PC-3 (cell line): ENCODE measurements around the gene BNIP2. TPM values are rescaled to one million over a fixed set of nuclear protein-coding genes. Genes with fewer than 3 reads are reported as not detected.

ENCODE experiments used
- ATAC-seq: fragments of 200-7000 bp; cut with Tn5 transposase; 2 replicates; pipeline ENCODE4 v1.9.1; 2020; ENCODE audit warnings: mild to moderate bottlenecking, moderate library complexity
- BruUV-seq: library from RNA; stranded (reverse); fragments of 400-500 nt; replicated peaks from 2 replicates; lab custom pipeline; 2021; lab: Mats Ljungman, UMichigan
- CTCF ChIA-PET: fragments of 300-600 bp; sonication (Branson Sonifier 250); formaldehyde crosslinking; loops from one replicate; lab custom pipeline; 2022; ENCODE audit warnings: antibody characterized with exemption; lab: Charles Lee
- POLR2A ChIA-PET: fragments of 300-600 bp; sonication (Branson Sonifier 250); formaldehyde crosslinking; loops from one replicate; lab custom pipeline; 2022; ENCODE audit warnings: antibody characterized with exemption; ENCODE audit not compliant: unreplicated experiment; lab: Charles Lee
- DNase-seq: peaks from one replicate; pipeline ENCODE4 v3.0.0-alpha.2; 2015
- H2AFZ ChIP-seq: fragments of 300-600 bp; sonication (generic); 2 replicates; pipeline ENCODE4 v1.6.0; 2016; ENCODE audit warnings: antibody characterized with exemption, low read length
- H3F3A ChIP-seq: fragments of 300-600 bp; sonication (generic); one replicate; pipeline ENCODE4 v1.6.0; 2017; ENCODE audit warnings: antibody characterized with exemption, low read length, control low read depth, mild to moderate bottlenecking; ENCODE audit not compliant: unreplicated experiment
- H3K27ac ChIP-seq: fragments of 300-600 bp; sonication (generic); 2 replicates; pipeline ENCODE4 v1.5.1; 2016; ENCODE audit warnings: mild to moderate bottlenecking, low read length
- H3K27me3 ChIP-seq: fragments of 300-600 bp; sonication (generic); 2 replicates; pipeline ENCODE4 v1.6.1; 2016; ENCODE audit warnings: low read length, mixed read lengths
- H3K36me3 ChIP-seq: fragments of 300-600 bp; sonication (generic); 2 replicates; pipeline ENCODE4 v1.6.1; 2016; ENCODE audit warnings: low read depth, mixed run types, low read length, mixed read lengths
- H3K4me1 ChIP-seq: fragments of 300-600 bp; sonication (generic); 2 replicates; pipeline ENCODE4 v1.5.1; 2016; ENCODE audit warnings: low read length; ENCODE audit not compliant: insufficient read depth
- H3K4me2 ChIP-seq: fragments of 300-600 bp; sonication (generic); 2 replicates; pipeline ENCODE4 v1.6.0; 2016; ENCODE audit warnings: low read length
- H3K4me3 ChIP-seq: fragments of 300-600 bp; sonication (generic); 2 replicates; pipeline ENCODE4 v1.5.1; 2016; ENCODE audit warnings: mild to moderate bottlenecking, low read length, mixed read lengths
- H3K79me2 ChIP-seq: fragments of 300-600 bp; sonication (generic); 2 replicates; pipeline ENCODE4 v1.6.1; 2017; ENCODE audit warnings: low read length, mixed read lengths
- H3K9ac ChIP-seq: fragments of 300-600 bp; sonication (generic); 2 replicates; pipeline ENCODE4 v1.6.0; 2016; ENCODE audit warnings: mild to moderate bottlenecking, low read length
- H3K9me2 ChIP-seq: fragments of 300-600 bp; sonication (generic); replicated peaks from 2 replicates; pipeline ENCODE4 v1.6.1; 2016; ENCODE audit warnings: mixed run types, low read length, mixed read lengths
- H3K9me3 ChIP-seq: fragments of 300-600 bp; sonication (generic); 2 replicates; pipeline ENCODE4 v1.6.1; 2016; ENCODE audit warnings: low read length, mixed read lengths
- H4K20me1 ChIP-seq: fragments of 300-600 bp; sonication (generic); 2 replicates; pipeline ENCODE4 v1.6.1; 2016; ENCODE audit warnings: low read length, mixed read lengths
- EZH2 ChIP-seq: fragments of 300-600 bp; sonication (generic); IDR thresholded peaks from one replicate; pipeline ENCODE4 v1.6.1; 2017; ENCODE audit warnings: antibody characterized with exemption, mild to moderate bottlenecking, low read length; ENCODE audit not compliant: unreplicated experiment
- EZH2phosphoT487 ChIP-seq: fragments of 300-600 bp; sonication (generic); IDR thresholded peaks from 2 replicates; pipeline ENCODE4 v1.6.1; 2018; ENCODE audit warnings: mild to moderate bottlenecking, antibody characterized with exemption, low read length, borderline replicate concordance
- intact Hi-C: fragments of 100-400 bp; cut with micrococcal nuclease; formaldehyde crosslinking; loops from 2 replicates; pipeline ENCODE4 v1.9.0; 2023
- total RNA-seq: library from RNA; depleted of rRNA; stranded (reverse); fragments of >200 nt; gene quantifications from 2 replicates; pipeline ENCODE4 v1.2.3, GENCODE V29; 2014
- TF ChIP-seq, protein P1 (sequence below): fragments of 300-600 bp; sonication (generic); conservative IDR thresholded peaks from 2 replicates; pipeline ENCODE4 v1.5.1; 2017; ENCODE audit warnings: antibody characterized with exemption, low read depth, mild to moderate bottlenecking, low read length

The BNIP2 gene
- total RNA-seq, 1 experiment from 2014 or later = 46.1 TPM

- H3K4me1 ChIP-seq = no peaks in the 10 kb centered on the region
- H4K20me1 ChIP-seq = no peaks in the 10 kb centered on the region
- ChIA-PET POLR2A (interaction anchor here (0.5 kb wide), 1 partner anchor 104 kb away, joined by 4 read pairs; no protein-coding TSS in a partner anchor), CTCF (no interaction called here)
- H3K9ac ChIP-seq = no peak overlapping the region
- H3K4me3 ChIP-seq = no peak overlapping the region
- no peaks in the 10 kb centered on the region for H3F3A ChIP-seq
- TSS peak; percentile 23 for BruUV-seq
- H3K4me2 ChIP-seq = no peak overlapping the region
- intact Hi-C loops = no loop called here
- DNase-seq (peak; percentile 9), ATAC-seq (no peak)
- H3K9me2 ChIP-seq = no peaks in the 10 kb centered on the region
- H3K27ac ChIP-seq = no peak overlapping the region
- TF ChIP-seq, protein P1, sequence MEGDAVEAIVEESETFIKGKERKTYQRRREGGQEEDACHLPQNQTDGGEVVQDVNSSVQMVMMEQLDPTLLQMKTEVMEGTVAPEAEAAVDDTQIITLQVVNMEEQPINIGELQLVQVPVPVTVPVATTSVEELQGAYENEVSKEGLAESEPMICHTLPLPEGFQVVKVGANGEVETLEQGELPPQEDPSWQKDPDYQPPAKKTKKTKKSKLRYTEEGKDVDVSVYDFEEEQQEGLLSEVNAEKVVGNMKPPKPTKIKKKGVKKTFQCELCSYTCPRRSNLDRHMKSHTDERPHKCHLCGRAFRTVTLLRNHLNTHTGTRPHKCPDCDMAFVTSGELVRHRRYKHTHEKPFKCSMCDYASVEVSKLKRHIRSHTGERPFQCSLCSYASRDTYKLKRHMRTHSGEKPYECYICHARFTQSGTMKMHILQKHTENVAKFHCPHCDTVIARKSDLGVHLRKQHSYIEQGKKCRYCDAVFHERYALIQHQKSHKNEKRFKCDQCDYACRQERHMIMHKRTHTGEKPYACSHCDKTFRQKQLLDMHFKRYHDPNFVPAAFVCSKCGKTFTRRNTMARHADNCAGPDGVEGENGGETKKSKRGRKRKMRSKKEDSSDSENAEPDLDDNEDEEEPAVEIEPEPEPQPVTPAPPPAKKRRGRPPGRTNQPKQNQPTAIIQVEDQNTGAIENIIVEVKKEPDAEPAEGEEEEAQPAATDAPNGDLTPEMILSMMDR = no peak
- TF ChIP-seq EZH2phosphoT487 = no peak
- no peak for TF ChIP-seq EZH2
- H3K9me3 ChIP-seq = no peaks in the 10 kb centered on the region
- no peak overlapping the region for H2AFZ ChIP-seq
- H3K79me2 ChIP-seq = no peaks in the 10 kb centered on the region
- peaks cover 6% of the 10 kb centered on the region; the same call in 1 of the 2 replicates for H3K36me3 ChIP-seq
- H3K27me3 ChIP-seq = no peaks in the 10 kb centered on the region
These were observed 52.9 kb downstream of the BNIP2 start for GRCh38 chr15:59636184-59636583.

DNA sequence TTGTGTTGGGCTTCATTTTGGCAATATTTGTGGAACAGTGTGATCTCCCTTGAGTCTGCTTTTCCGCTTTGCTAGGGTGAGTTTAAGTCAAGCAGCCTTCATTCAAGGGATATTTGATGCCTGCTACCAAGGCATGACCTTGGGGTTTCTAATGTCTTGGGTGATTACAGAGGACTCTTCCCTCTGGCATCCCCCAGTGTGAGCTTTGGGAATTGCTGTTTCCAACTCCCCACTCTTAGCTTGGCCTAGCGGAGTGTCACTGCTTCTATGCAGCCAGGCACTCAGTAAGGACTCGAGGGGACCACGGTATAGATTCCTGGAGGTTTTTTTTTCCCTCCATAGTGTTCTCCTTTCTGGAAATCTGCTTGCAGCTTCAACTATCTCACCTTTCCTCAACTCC, 56.4 kb downstream of the BNIP2 start:
- no peak for TF ChIP-seq EZH2
- TF ChIP-seq, protein P1 = peak; percentile 37; the same call in 1 of the 2 replicates
- no peaks in the 10 kb centered on the region for H3K27me3 ChIP-seq
- H3K36me3 ChIP-seq = no peaks in the 10 kb centered on the region
- H3K9ac ChIP-seq = no peak overlapping the region
- intact Hi-C loops = no loop called here
- no peaks in the 10 kb centered on the region for H4K20me1 ChIP-seq
- H2AFZ ChIP-seq = no peak overlapping the region
- H3F3A ChIP-seq = no peaks in the 10 kb centered on the region
- H3K4me3 ChIP-seq = no peak overlapping the region
- ATAC-seq (peak; percentile 45; the same call in 1 of the 2 replicates), DNase-seq (peak; percentile 28)
- H3K9me3 ChIP-seq = no peaks in the 10 kb centered on the region
- no peaks in the 10 kb centered on the region for H3K9me2 ChIP-seq
- CTCF ChIA-PET = interaction anchor here (0.6 to 1.0 kb wide), 2 partner anchors 99 to 101 kb away, joined by 4 read pairs; no protein-coding TSS in a partner anchor
- no peak overlapping the region for H3K4me2 ChIP-seq
- no peak overlapping the region for H3K27ac ChIP-seq
- H3K4me1 ChIP-seq = no peaks in the 10 kb centered on the region
- POLR2A ChIA-PET = interaction anchor here (0.6 kb wide), 1 partner anchor 19 kb away, joined by 3 read pairs; no protein-coding TSS in a partner anchor
- no peaks in the 10 kb centered on the region for H3K79me2 ChIP-seq
- no TSS peak for BruUV-seq

DNA sequence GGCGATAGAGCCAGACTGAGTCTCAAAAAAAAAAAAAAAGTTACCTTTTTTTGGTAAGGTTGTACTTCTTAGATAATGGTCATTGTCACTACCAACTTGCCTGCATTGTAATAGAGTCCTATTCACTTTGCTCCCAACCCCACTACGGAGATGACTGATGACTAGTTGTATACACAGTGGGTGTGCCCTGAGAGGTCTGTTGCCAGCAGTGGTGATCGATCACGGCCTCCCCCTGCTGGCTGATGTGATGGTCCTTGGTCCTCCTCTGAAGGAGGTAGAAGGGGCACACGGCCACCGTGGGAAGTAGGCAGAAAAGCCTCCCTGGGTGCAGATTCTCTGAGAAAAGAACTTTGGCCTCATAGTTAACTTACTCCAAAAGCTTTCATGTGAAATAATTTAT, 66.8 kb downstream of the BNIP2 start:
- Histone ChIP-seq H3K4me3 (no peak overlapping the region), H3K79me2 (no peaks in the 10 kb centered on the region), H3K9ac (no peak overlapping the region), H2AFZ (no peak overlapping the region), H3K4me1 (no peaks in the 10 kb centered on the region), H3K9me3 (no peaks in the 10 kb centered on the region), H3K36me3 (no peaks in the 10 kb centered on the region), H3K9me2 (no peaks in the 10 kb centered on the region), H3K4me2 (no peak overlapping the region), H3K27me3 (no peaks in the 10 kb centered on the region), H3K27ac (no peak overlapping the region), H4K20me1 (no peaks in the 10 kb centered on the region), H3F3A (no peaks in the 10 kb centered on the region)
- no peak for TF ChIP-seq EZH2
- TF ChIP-seq, protein P1 = peak; percentile 70
- no peak for TF ChIP-seq EZH2phosphoT487
- ATAC-seq (peak; percentile 100), DNase-seq (peak; percentile 86)
- intact Hi-C loops = loop anchor here (1.0 kb wide), 1 partner anchor 90 kb away; no protein-coding TSS in a partner anchor
- CTCF ChIA-PET = interaction anchor here (0.6 to 0.7 kb wide), 2 partner anchors 35 to 87 kb away, joined by 3 to 13 read pairs; no protein-coding TSS in a partner anchor
- BruUV-seq = no TSS peak
- POLR2A ChIA-PET = no interaction called here
